C4-2B (cell line): Measurements from ENCODE around the gene ARHGAP15.

ENCODE experiments used
- H3K27ac ChIP-seq: fragments of 450-650 bp; 2 replicates; pipeline ENCODE4 v1.5.1; 2017
- CTCF ChIP-seq: fragments of 450-650 bp; conservative IDR thresholded peaks from 2 replicates; pipeline ENCODE4 v1.5.1; 2017; ENCODE audit warnings: mild to moderate bottlenecking
- ZFX ChIP-seq: fragments of 450-650 bp; IDR thresholded peaks from 2 replicates; pipeline ENCODE4 v1.6.1; 2017

The ARHGAP15 gene

GRCh38 chr2:143146366-143146765, 17.1 kb downstream of the ARHGAP15 start:
- H3K27ac ChIP-seq: no peak overlapping the region
- TF ChIP-seq CTCF (no peak), ZFX (no peak)

GRCh38 chr2:143146815-143147530, 17.8 kb downstream of the ARHGAP15 start:
- no peak overlapping the region for H3K27ac ChIP-seq
- TF ChIP-seq CTCF (no peak), ZFX (no peak)

- H3K27ac ChIP-seq: no peak overlapping the region
- TF ChIP-seq CTCF: no peak
- no peak for TF ChIP-seq ZFX
Observed at GRCh38 chr2:143148011-143148410, 18.8 kb downstream of the ARHGAP15 start.

- TF ChIP-seq CTCF (no peak), ZFX (no peak)
- H3K27ac ChIP-seq: no peak overlapping the region
Observed at GRCh38 chr2:143148757-143149156, 19.5 kb downstream of the ARHGAP15 start.

GRCh38 chr2:143150287-143150686, 21.1 kb downstream of the ARHGAP15 start:
- no peak for TF ChIP-seq CTCF
- no peak for TF ChIP-seq ZFX
- no peak overlapping the region for H3K27ac ChIP-seq

GRCh38 chr2:143151111-143151752, 22.0 kb downstream of the ARHGAP15 start:
- TF ChIP-seq CTCF (no peak), ZFX (no peak)
- H3K27ac ChIP-seq: no peak overlapping the region

- no peak for TF ChIP-seq CTCF
- no peak for TF ChIP-seq ZFX
- no peak overlapping the region for H3K27ac ChIP-seq
Observed at GRCh38 chr2:143152219-143152618, 23.0 kb downstream of the ARHGAP15 start.
